CD4-positive, alpha-beta memory T cell (primary cell): ENCODE measurements around the gene RABL6. TPM values are rescaled to one million over a fixed set of nuclear protein-coding genes. Genes with fewer than 3 reads are reported as not detected.
"Not testable (repeated sequence)": the region's sequence is repeated elsewhere in the genome, so short reads cannot be mapped to it uniquely, and the experiment has no call there.

Experiments used
- CTCF ChIA-PET: fragments of 350-600 bp; sonication (Branson Sonifier 250); formaldehyde crosslinking; loops from one replicate; lab custom pipeline; 2021; ENCODE audit warnings: inconsistent platforms; ENCODE audit not compliant: partially characterized antibody; lab: Charles Lee
- POLR2A ChIA-PET: fragments of 350-600 bp; sonication (Branson Sonifier 250); formaldehyde crosslinking; loops from one replicate; lab custom pipeline; 2021; ENCODE audit not compliant: partially characterized antibody; lab: Charles Lee
- DNase-seq, 5 donors: peaks; one replicate each; pipeline versions ENCODE4 v3.0.0 to v3.0.0-alpha.2; 2020 to 2022; ENCODE audit warnings: mixed read lengths in 1 of 5
- H3K27ac ChIP-seq: one replicate; pipeline ENCODE4 v1.7.0; 2013; ENCODE audit warnings: low read depth, low read length
- H3K27me3 ChIP-seq: 2 replicates; pipeline ENCODE4 v1.7.0; 2013; ENCODE audit warnings: mild to moderate bottlenecking, low read length, moderate library complexity; ENCODE audit not compliant: insufficient read depth
- H3K36me3 ChIP-seq: 2 replicates; pipeline ENCODE4 v1.7.0; 2013; ENCODE audit warnings: mild to moderate bottlenecking, low read length, moderate library complexity; ENCODE audit not compliant: insufficient read depth
- H3K4me1 ChIP-seq: 2 replicates; pipeline ENCODE4 v1.7.0; 2013; ENCODE audit warnings: mild to moderate bottlenecking, low read length, moderate library complexity; ENCODE audit not compliant: insufficient read depth
- H3K4me3 ChIP-seq, 2 donors: one replicate each; pipeline ENCODE4 v1.7.0; 2013; ENCODE audit warnings: low read length in 2 of 2, mild to moderate bottlenecking in 1 of 2
- H3K9me3 ChIP-seq, 2 donors: one replicate each; pipeline ENCODE4 v1.7.0; 2013; ENCODE audit warnings: low read length in 2 of 2, control low read depth in 1 of 2; ENCODE audit not compliant: control insufficient read depth in 1 of 2
- H3K27ac Mint-ChIP-seq, 7 donors: one replicate each; pipeline ENCODE4 v1.8.0; 2020 to 2021; ENCODE audit warnings: mixed read lengths in 7 of 7, mild to moderate bottlenecking in 6 of 7, inconsistent platforms in 3 of 7, moderate library complexity in 3 of 7
- H3K27me3 Mint-ChIP-seq, 2 donors: one replicate each; pipeline ENCODE4 v1.8.0; 2020 to 2021; ENCODE audit warnings: mixed read lengths in 2 of 2
- H3K36me3 Mint-ChIP-seq, 2 donors: one replicate each; pipeline ENCODE4 v1.8.0; 2020 to 2021; ENCODE audit warnings: mixed read lengths in 2 of 2, inconsistent platforms in 1 of 2, mild to moderate bottlenecking in 1 of 2
- H3K4me1 Mint-ChIP-seq, 4 donors: one replicate each; pipeline ENCODE4 v1.8.0; 2020 to 2021; ENCODE audit warnings: mixed read lengths in 4 of 4, mild to moderate bottlenecking in 1 of 4
- H3K4me3 Mint-ChIP-seq, 8 donors: one replicate each; pipeline ENCODE4 v1.8.0; 2020 to 2021; ENCODE audit warnings: mixed read lengths in 8 of 8, mild to moderate bottlenecking in 7 of 8, moderate library complexity in 6 of 8, inconsistent platforms in 3 of 8
- H3K9me3 Mint-ChIP-seq, 8 donors: one replicate each; pipeline ENCODE4 v1.8.0; 2020 to 2021; ENCODE audit warnings: mixed read lengths in 8 of 8, mild to moderate bottlenecking in 5 of 8, inconsistent platforms in 3 of 8, moderate library complexity in 1 of 8
- intact Hi-C: fragments of 100-400 bp; cut with micrococcal nuclease; formaldehyde crosslinking; loops from one replicate; pipeline ENCODE4 v1.15.1; 2023
- polyA plus RNA-seq, 2 donors: library from polyadenylated mRNA; unstranded; fragments of 300-500 nt; fragmentation: Illumina TruSeq; gene quantifications; one replicate each; pipeline ENCODE4 v1.2.3, GENCODE V29; 2021
- total RNA-seq, 2 experiments: library from RNA; stranded (reverse); gene quantifications; one replicate each; pipeline ENCODE4 v1.2.3, GENCODE V29; 2021

The RABL6 gene
- total RNA-seq (10 to 100 TPM; 65.1 to 70.9 TPM), polyA plus RNA-seq (10 to 100 TPM in 1 of 2 donors, 1 to 10 TPM in 1; 5.1 to 18.2 TPM)

- Histone ChIP-seq H3K27ac (peak within 1 kb of the TSS; percentile 83), H3K27me3 (no peaks in the 10 kb centered on the region), H3K36me3 (no peaks in the 10 kb centered on the region), H3K4me1 (peaks cover 40% of the 10 kb centered on the region), H3K9me3 (no peaks in the 10 kb centered on the region), H3K4me3 (peak within 1 kb of the TSS; percentile 61 to 74)
- POLR2A ChIA-PET = interaction anchor here (0.6 to 5.1 kb wide), 29 partner anchors 8 to 712 kb away, joined by 3 to 38 read pairs (median 4); partner anchors contain the start of genes ABCA2, CCDC183, CLIC3 and FBXW5
- Mint-ChIP-seq H3K36me3 (peaks cover 3 to 16% of the 10 kb centered on the region in 2 donors), H3K27ac (peak within 1 kb of the TSS; percentile 91 to 96 (median 94)), H3K27me3 (no peaks in the 10 kb centered on the region), H3K4me1 (peaks cover 11 to 45% (median 30%) of the 10 kb centered on the region in 4 donors), H3K4me3 (peak within 1 kb of the TSS; percentile 87 to 93 (median 90)), H3K9me3 (no peaks in the 10 kb centered on the region)
- intact Hi-C loops = loop anchor here (2.0 to 5.0 kb wide), 2 partner anchors 17 to 35 kb away; partner anchors contain the start of genes AJM1 and TMEM141
- CTCF ChIA-PET = interaction anchor here (2.1 to 2.8 kb wide), 3 partner anchors 15 to 228 kb away, joined by 11 to 16 read pairs (median 11); partner anchors contain the start of gene AJM1
- DNase-seq = peak; percentile 78 to 90 (median 86)
Measured at GRCh38 chr9:136807281-136808074, at the start of gene RABL6. RABL6 (plus strand) TSS chr9:136807948; CDS start chr9:136808197, 249 bp downstream.

DNA sequence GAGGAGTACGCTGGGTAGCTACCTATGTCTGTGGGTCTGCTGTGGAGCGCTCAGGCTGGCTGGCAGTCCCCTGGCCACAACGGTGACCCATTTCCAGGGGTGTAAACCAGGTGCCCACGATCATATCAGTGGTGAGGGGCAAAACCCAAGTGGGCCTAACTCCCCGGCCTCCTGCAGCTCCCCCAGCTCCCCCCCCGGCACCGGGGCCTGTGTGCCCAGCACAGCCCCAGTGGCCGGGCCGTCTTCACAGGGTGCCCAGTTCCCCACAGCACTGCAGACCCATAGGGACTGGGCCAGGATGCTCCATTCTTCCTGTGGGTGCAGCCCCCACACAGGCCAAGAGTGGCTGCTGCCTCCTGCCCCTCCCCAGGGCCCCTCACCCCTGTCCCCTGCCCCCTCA is 48.7 kb upstream of the RABL6 start:
- Histone ChIP-seq H3K27ac (no peak overlapping the region), H3K9me3 (no peaks in the 10 kb centered on the region), H3K36me3 (no peaks in the 10 kb centered on the region), H3K27me3 (no peaks in the 10 kb centered on the region), H3K4me1 (no peaks in the 10 kb centered on the region), H3K4me3 (no peak overlapping the region)
- H3K4me1 Mint-ChIP-seq = peaks cover 0 to 2% (median under 1%) of the 10 kb centered on the region in 4 donors
- DNase-seq = no peak
- peaks cover 0 to 9% (median 4%) of the 10 kb centered on the region in 8 donors for H3K9me3 Mint-ChIP-seq
- H3K4me3 Mint-ChIP-seq = no peak overlapping the region
- H3K27me3 Mint-ChIP-seq = peaks cover 5 to 8% of the 10 kb centered on the region in 2 donors
- H3K36me3 Mint-ChIP-seq = no peaks in the 10 kb centered on the region
- H3K27ac Mint-ChIP-seq = no peak overlapping the region
- ChIA-PET POLR2A (interaction anchor here (0.7 kb wide), 1 partner anchor 23 kb away, joined by 3 read pairs; no protein-coding TSS in a partner anchor), CTCF (interaction anchor here (0.6 to 1.2 kb wide), 4 partner anchors 9 to 31 kb away, joined by 3 to 5 read pairs (median 3); no protein-coding TSS in a partner anchor)
- intact Hi-C loops = no loop called here

GRCh38 chr9:136759436-136760325 is 48.1 kb upstream of the RABL6 start:
- intact Hi-C loops = no loop called here
- no peak for DNase-seq
- ChIA-PET POLR2A (no interaction called here), CTCF (interaction anchor here (0.6 to 1.3 kb wide), 3 partner anchors 13 to 275 kb away, joined by 3 read pairs; no protein-coding TSS in a partner anchor)
- Histone ChIP-seq H3K9me3 (no peaks in the 10 kb centered on the region), H3K4me3 (no peak overlapping the region), H3K36me3 (no peaks in the 10 kb centered on the region), H3K4me1 (no peaks in the 10 kb centered on the region), H3K27ac (no peak overlapping the region), H3K27me3 (no peaks in the 10 kb centered on the region)
- H3K4me1 Mint-ChIP-seq = peaks cover 0 to 2% (median under 1%) of the 10 kb centered on the region in 4 donors
- peak overlapping the region in 1 of 7 donors; percentile 70 for H3K27ac Mint-ChIP-seq
- peaks cover 5 to 8% of the 10 kb centered on the region in 2 donors for H3K27me3 Mint-ChIP-seq
- no peak overlapping the region for H3K4me3 Mint-ChIP-seq
- H3K9me3 Mint-ChIP-seq = peaks cover 0 to 9% (median 4%) of the 10 kb centered on the region in 8 donors
- no peaks in the 10 kb centered on the region for H3K36me3 Mint-ChIP-seq

DNA sequence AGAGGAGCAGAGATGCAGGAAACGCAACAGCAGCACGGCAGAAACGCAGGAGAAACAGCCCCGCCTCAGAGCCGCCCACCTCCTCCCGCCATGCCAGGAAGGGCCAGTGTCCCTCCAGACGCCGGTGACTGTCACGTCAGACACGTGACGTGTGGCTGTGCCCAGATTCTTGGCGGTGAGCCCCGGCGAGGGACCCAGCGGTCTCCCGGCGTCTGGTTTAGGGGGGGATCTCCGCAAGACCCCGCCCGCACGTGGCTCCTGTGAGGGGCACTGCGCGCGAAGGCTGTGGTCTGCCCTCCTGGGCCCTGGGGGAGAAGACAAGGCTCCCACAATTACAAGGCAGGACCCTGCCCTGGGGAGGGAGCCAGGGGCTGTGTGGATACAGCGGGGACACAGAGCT is 47.3 kb upstream of the RABL6 start:
- Mint-ChIP-seq H3K36me3 (no peaks in the 10 kb centered on the region), H3K9me3 (peaks cover 0 to 8% (median 4%) of the 10 kb centered on the region in 8 donors), H3K27ac (peak overlapping the region in 1 of 7 donors; percentile 70), H3K4me1 (peaks cover 0 to 2% (median 1%) of the 10 kb centered on the region in 4 donors), H3K27me3 (peaks cover 5 to 7% of the 10 kb centered on the region in 2 donors), H3K4me3 (no peak overlapping the region)
- Histone ChIP-seq H3K27ac (no peak overlapping the region), H3K36me3 (no peaks in the 10 kb centered on the region), H3K4me3 (no peak overlapping the region), H3K4me1 (no peaks in the 10 kb centered on the region), H3K9me3 (no peaks in the 10 kb centered on the region), H3K27me3 (no peaks in the 10 kb centered on the region)
- intact Hi-C loops = no loop called here
- POLR2A ChIA-PET = no interaction called here
- no peak for DNase-seq
- CTCF ChIA-PET = interaction anchor here (1.3 kb wide), 1 partner anchor 275 kb away, joined by 3 read pairs; no protein-coding TSS in a partner anchor

DNA sequence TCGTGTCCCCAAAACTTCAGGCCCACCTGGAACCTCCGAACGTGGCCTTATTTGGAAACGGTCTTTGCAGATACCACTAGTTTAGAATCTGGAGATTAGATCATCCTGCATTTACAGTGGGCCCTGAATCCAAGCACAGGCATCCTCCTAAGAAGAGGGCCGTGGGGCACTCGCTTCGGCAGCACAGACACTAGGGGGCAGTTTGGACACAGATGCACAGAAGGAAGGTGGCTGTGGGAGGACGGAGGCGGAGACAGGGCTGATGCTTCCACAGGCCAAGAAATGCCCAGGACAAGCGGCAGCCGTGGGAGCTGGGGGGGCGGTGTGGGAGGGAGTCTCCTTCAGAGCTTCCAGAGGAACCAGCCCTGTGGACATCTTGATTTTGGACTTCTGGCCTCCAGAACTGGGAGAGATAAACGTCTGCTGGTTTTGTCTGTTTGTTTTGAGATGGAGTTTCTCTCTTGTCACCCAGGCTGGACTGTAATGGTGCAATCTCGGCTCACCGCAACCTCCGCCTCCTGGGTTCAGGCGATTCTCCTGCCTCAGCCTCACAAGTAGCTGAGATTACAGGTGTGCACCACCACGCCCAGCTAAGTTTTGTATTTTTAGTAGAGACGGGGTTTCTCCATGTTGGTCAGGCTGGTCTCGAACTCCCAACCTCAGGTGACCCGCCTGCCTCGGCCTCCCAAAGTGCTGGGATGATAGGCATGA is 46.8 kb upstream of the RABL6 start:
- H3K4me1 Mint-ChIP-seq, H3K9me3 Mint-ChIP-seq, H3K36me3 Mint-ChIP-seq, H3K27me3 Mint-ChIP-seq, H3K36me3 ChIP-seq, H3K4me1 ChIP-seq, POLR2A ChIA-PET, H3K27me3 ChIP-seq, DNase-seq, H3K4me3 ChIP-seq, intact Hi-C loops, H3K9me3 ChIP-seq, H3K4me3 Mint-ChIP-seq, H3K27ac ChIP-seq: not testable (repeated sequence)
- peak overlapping the region in 1 of 7 donors; percentile 47 for H3K27ac Mint-ChIP-seq
- CTCF ChIA-PET = interaction anchor here (1.3 kb wide), 1 partner anchor 274 kb away, joined by 3 read pairs; no protein-coding TSS in a partner anchor

DNA sequence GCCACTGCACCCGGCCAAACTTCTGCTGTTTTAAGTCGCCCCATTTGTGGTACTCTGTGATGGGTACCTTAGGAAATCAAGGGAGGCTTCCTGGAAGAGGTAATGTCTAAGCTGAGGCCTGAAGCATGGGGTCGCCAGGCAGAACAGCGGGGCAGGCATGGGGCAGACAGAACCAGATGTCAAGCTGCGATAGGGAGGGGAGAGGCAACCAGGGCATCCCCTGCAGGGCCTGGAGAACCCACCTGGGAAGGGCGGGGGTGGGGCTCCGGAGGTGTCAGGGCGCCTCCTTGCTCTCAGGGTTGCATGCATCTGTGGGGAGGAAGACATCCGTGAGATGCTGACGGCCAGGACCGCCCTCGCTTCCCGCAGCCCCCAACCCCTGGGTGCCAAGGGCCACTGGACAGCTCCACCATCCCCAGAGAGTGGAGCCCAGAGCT is 46.2 kb upstream of the RABL6 start:
- Mint-ChIP-seq H3K27ac (no peak overlapping the region), H3K27me3 (peaks cover 4% of the 10 kb centered on the region in 2 donors), H3K4me3 (no peak overlapping the region), H3K36me3 (no peaks in the 10 kb centered on the region), H3K9me3 (no peaks in the 10 kb centered on the region), H3K4me1 (peaks cover 2 to 8% (median 5%) of the 10 kb centered on the region in 4 donors)
- no peak overlapping the region for H3K4me3 ChIP-seq
- DNase-seq = no peak
- no peaks in the 10 kb centered on the region for H3K36me3 ChIP-seq
- ChIA-PET POLR2A (interaction anchor here (0.6 to 1.2 kb wide), 2 partner anchors 33 to 300 kb away, joined by 3 read pairs; no protein-coding TSS in a partner anchor), CTCF (no interaction called here)
- no peaks in the 10 kb centered on the region for H3K9me3 ChIP-seq
- peaks cover 5% of the 10 kb centered on the region for H3K4me1 ChIP-seq
- H3K27me3 ChIP-seq = no peaks in the 10 kb centered on the region
- intact Hi-C loops = no loop called here
- H3K27ac ChIP-seq = no peak overlapping the region
